GM13977 (cell line): Measurements from ENCODE around the gene BRI3.

Experiments
- DNase-seq: peaks from one replicate; pipeline ENCODE4 v3.0.0; 2012; ENCODE audit warnings: low spot score
- in situ Hi-C: fragments of 300-500 bp; cut with MboI; formaldehyde crosslinking; loops from one replicate; pipeline ENCODE4 v1.12.0; 2022; ENCODE audit warnings: low sequenced_read_pairs, low pct_unique_long_range_greater_than_20kb, mixed read lengths, inconsistent platforms; ENCODE audit not compliant: unreplicated experiment
- TF ChIP-seq, protein P1 (sequence below): IDR thresholded peaks from 2 replicates; pipeline ENCODE4 v1.5.1; 2012; ENCODE audit warnings: mild to moderate bottlenecking, control low read depth; ENCODE audit not compliant: insufficient read depth; ENCODE audit errors: extremely low read depth, missing control alignments

BRI3 gene

GRCh38 chr7:98251601-98252424 is 29.7 kb upstream of the BRI3 start, which contains the start of gene TECPR1:
Gene TECPR1, minus strand, starts transcription at chr7:98252232. Its CDS starts 6,086 bp downstream, at chr7:98246146.
- TF ChIP-seq, protein P1, sequence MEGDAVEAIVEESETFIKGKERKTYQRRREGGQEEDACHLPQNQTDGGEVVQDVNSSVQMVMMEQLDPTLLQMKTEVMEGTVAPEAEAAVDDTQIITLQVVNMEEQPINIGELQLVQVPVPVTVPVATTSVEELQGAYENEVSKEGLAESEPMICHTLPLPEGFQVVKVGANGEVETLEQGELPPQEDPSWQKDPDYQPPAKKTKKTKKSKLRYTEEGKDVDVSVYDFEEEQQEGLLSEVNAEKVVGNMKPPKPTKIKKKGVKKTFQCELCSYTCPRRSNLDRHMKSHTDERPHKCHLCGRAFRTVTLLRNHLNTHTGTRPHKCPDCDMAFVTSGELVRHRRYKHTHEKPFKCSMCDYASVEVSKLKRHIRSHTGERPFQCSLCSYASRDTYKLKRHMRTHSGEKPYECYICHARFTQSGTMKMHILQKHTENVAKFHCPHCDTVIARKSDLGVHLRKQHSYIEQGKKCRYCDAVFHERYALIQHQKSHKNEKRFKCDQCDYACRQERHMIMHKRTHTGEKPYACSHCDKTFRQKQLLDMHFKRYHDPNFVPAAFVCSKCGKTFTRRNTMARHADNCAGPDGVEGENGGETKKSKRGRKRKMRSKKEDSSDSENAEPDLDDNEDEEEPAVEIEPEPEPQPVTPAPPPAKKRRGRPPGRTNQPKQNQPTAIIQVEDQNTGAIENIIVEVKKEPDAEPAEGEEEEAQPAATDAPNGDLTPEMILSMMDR: no peak
- in situ Hi-C loops: no loop called here

DNA sequence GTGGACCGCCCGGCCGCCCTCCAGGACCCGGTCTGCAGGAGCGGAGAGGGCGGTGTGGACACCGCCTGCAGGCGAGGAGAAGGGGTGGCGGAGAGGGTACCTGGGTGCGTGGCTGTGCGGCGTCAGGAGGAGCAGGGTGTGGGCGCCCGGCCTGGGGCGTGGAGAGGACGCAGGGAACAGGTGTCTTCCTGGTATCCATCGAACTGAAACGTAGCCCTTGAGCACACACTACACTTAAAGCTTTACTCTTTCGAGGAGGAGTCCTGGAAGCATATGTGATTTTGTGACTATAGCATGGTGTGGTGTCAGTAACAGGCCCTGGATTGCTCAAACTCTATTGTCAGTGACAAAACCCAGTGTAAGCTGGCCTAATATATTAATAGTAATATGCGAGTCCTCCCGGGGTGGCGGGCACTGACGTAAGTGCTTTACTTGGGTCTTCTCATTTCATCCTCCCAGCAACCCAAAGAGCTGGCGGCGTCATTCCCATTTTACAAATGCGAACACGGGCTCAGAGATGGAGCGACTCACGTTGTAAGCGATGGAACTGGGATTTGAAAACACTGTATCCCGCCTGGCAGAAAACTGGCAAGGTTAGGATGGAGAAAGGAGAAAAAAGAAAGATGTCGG is 28.9 kb upstream of the BRI3 start:
- TF ChIP-seq, protein P1: no peak
- in situ Hi-C loops: no loop called here
- no peak for DNase-seq

More at GRCh38 chr7:98251601-98252424, 29.7 kb upstream of the BRI3 start, which contains the start of gene TECPR1:
- DNase-seq: peak; percentile 99

DNA sequence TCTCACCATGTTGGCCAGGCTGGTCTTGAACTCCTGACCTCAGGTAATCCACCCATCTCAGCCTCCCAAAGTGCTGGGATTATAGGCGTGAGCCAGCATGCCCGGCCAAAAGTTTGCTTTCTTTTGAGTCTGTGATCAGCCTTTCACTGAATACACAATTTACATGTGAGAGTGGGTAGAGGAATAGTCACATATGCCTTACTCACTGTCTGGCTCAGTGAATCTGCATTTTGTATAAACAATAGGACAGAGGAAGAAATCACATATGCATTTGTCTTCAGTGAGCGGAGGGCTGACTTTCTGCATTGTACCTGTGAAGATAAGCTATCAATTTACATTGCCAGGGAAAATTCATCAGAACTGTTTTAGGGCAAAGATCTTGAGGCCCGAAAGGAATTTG is 27.0 kb upstream of the BRI3 start:
- TF ChIP-seq, protein P1: no peak
- no peak for DNase-seq
- in situ Hi-C loops: no loop called here

GRCh38 chr7:98254951-98255610 is 26.4 kb upstream of the BRI3 start:
- TF ChIP-seq, protein P1: no peak
- in situ Hi-C loops: no loop called here
- DNase-seq: no peak

DNA sequence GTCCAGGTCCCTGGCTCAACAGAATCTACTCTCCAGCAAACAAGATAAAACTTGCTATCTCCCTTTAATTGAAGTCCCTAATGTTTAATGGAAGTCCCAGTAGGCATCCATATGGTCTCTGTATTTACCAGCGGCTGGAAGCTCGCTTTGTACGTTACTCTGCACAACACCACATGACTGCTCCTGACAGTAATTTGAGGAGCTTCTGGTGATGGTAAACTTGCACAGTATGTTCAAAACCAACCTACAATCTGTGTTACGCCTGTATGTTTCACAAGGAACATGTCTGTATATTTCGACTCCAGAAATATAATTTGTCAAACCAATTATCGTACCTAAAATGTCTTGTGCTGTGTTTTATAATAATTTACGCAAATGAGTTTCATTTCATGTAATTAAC is 25.1 kb upstream of the BRI3 start:
- in situ Hi-C loops: no loop called here
- no peak for DNase-seq

DNA sequence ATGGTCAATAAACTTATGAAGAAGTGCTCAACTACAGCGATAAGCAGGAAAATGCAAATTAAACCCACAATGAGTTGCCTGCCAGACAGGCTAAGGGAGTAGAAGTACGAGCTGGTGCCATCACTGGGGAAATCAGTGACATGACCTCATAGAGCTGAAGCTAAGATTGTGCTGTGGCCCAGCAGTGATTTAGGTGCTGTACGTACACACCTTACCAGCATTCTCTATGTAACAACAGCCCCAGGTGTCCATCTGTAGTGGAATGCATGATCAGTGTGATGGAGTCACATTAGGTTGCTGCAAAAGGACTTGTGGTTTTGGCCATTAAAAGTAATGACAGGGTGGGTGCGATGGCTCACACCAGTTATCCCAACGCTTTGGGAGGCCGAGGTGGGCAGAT is 23.8 kb upstream of the BRI3 start:
- TF ChIP-seq, protein P1: no peak
- no peak for DNase-seq
- in situ Hi-C loops: no loop called here

More for the DNA sequence above, 25.1 kb upstream of the BRI3 start:
- TF ChIP-seq, protein P1: no peak
